Measurements from ENCODE around the gene GPR78.

The GPR78 gene

DNA sequence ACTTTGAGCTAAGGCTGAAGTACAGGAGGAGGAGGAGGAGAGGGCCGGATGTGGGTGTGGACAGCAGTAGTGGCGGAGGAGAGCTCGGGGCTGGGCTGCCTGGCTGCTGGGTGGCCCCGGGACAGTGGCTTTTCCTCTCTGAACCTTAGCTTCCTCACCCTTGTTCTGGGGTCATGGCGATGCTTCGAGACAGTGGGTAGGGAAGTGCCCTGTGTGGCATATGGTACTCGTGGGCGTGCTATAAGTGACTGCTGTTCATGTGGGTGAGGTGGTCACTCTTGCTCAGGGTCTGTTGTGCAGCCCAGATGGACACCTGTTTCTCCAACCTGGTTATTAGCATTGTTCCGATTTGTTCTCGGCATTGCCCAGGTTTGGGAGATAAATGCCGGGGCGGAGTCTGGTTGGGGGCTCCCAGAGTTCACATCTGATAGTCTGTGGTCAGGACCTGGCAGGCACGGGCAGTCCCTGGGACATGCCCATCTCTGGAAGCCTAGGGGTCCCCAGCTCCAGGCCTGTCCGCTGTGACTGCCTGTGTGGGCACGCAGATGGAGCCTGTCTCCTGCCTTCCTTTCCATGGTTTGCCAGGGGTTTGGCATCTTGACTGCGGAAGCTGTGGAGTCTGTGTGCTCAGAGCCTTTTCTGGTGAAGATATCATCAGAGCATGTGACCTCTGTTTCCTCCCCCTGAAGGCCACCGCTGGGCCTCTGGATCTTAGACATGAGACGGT is 7.4 kb downstream of the GPR78 start:
- no peak for DNase-seq

DNA sequence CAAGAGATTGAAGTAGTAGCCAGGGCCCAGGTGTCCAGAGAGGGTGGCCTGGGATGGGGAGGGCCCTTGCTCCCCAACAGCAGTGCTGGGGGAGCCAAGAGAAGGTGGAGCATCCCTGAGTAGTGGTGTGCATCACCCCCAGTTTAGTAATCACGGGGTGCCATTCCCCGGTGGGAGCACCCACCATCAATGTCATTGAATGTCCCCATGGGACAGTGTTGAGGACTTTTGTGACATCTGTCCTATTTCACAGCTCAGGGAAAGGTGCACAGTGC is 7.9 kb downstream of the GPR78 start:
- no peak for DNase-seq

DNA sequence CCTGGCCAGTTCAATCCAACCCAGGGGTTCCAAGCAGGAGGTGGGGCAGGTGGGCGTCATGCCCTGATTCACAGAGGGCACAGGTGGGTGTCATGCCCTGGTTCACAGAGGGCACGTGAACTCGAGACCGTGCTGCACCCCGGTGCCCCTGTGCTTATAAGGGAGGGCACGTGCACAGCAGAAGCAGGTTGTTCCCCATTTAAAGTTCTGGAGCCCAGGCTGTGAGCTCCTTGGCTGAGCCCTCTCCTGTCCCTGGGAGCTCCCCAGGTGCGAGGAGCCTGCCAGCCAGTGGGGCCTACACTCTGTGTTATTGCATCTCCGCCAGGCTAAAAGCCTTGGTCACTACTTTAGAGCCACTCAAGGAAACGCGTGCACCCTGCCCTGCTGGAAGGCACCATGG is 9.1 kb downstream of the GPR78 start:
- DNase-seq, result no peak

DNA sequence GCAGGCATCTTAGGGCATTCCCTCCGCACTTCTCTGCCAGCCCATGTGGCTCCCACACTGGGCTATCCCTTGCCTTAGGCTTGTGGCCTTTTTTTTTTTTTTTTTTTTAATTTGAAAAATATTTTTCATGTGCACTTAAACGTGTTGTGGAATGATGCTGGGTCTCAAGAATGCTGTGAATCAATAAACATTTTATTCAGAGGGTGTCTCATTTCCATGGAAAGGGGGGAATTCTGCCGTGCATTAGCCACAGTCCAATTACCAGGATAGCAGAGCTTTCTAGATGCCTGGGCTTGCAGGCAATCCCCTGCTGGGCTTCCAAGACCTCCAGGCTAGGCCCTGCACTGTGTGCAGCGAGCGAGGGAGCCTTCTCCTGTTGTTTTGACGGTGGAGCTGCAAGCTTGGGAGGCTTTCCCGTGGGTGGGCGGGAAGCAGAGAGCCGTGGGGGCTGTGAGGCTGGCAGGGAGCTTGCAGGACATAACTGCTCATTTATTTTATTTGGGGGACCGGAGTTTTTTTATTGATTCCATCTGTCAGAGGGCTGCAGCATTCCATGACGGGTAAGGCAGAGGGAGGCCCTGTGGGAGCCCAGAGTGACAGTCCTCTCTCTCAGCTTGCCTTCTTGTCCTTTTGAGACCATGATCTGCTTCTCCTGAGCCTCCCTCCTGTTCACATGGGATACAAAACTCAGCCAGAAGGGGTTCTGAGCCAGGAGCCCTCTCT is 9.8 kb downstream of the GPR78 start:
- DNase-seq, result no peak

DNA sequence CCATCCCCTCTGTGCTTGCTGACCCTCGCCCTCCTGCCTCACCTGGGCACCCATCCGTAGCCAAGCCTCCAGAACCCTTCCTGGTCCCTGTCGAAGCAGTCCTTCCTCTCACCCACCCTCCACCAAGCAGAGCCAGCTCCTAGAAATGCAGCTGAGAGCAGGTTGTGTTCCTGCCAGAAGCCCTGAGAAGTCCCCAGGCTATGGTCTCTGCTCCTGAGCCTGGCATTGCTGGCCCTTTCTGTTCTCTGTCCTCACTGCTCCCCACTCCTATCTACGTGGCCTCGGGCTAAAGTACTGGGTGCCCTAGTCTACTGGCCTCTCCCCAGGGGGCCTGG is 10.3 kb downstream of the GPR78 start:
- no peak for DNase-seq

DNA sequence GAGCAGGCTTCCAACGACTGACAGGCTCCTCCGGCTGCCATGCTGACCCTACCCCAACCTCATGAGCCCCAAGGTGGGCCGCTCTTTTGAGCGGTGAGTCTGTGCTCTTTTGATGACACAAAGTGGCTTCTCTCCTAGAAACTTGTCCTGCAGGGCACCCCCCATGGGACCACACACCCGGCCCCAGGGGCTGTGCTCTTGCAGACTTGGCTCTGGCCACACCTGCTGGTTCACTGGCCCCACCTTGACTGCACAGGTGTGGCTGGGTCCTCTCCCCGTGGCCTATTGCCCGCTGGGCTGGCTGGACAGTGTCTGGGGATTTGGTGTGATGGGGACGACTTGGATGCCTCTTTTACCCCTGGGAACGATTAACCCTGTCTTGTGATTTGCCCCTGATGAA is 10.9 kb downstream of the GPR78 start:
- DNase-seq, result no peak

DNA sequence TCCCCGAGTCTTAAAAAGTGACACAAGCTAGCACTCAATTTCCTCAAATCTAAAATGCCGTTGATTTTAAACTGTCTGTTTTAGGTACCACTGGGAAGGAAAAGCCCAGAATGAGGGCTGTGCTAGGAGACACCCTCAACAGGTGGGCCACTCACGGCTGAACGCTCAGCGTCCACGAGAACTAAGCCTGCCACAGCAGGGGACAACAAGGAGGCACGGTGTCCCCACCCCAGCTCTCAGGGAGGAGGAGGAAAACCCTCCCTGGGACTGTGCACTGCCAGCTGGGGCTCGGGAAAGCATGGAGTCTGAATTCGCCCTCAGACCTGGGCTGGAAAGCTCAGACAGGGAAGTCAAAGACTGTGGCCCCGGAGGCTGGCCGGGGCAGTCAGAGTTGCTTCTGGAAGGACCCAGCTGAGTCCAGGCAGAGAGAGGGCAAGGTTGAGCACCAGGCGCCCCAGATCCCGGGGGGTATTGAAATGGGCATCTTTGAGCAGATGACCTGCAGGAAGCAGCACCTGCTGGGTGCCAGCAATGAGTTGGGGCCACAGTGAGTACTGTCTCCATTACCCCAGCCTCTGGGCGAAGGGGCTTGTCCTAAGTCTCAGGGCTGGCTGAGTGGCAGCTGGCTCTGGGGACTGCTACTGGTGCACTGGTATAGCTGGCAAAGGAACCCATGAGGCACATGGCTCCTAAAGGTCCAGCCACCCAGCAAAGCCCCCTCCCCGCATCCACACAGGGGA is 11.6 kb downstream of the GPR78 start:
- DNase-seq, result no peak

DNA sequence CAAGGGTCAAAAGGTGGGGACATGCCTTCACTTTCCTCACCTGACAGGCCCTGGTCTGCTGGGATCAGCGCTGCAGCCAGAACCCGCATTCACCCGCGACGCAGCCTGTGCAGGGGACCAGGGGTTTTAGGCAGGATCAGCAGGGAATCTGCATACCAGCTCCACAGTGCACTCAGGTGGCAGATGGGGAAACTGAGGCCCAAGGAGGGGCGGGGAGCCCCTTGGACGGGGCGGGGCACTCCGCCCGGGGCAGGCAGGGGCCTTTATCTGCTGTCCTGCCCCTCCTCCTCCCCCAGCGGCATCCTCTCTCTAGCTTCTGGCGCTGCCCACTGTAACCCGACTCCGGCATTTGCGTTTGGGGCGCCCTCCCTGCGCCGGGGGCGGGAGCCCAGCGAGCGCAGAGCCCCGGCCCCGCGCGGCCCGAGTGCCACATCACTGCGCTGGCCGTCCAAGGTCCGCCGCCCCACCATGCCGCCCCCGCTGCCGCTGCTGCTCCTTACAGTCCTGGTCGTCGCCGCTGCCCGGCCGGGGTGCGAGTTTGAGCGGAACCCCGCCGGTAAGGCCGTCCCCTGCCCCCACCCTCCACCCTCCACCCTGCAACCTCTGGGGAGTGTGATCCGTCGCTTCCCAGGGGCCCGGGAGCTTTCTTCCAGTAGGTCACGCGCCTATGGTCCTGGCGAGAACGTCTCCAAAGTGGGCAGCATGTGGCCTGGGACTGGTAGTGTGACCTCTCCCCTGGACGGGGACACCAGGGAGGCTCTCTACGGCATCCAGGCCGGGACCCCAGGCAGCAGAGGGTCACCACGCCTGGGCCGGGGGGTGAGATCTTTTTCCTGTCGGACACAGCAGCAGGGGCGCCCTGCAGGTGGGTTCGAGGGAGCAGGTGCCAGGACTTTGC is 12.4 kb downstream of the GPR78 start, which contains the start of gene CPZ:
Gene CPZ (plus strand): TSS at position 400 of the 898 bp plus-strand sequence. CDS start 69 bp downstream, at position 469.
- no peak for DNase-seq

DNA sequence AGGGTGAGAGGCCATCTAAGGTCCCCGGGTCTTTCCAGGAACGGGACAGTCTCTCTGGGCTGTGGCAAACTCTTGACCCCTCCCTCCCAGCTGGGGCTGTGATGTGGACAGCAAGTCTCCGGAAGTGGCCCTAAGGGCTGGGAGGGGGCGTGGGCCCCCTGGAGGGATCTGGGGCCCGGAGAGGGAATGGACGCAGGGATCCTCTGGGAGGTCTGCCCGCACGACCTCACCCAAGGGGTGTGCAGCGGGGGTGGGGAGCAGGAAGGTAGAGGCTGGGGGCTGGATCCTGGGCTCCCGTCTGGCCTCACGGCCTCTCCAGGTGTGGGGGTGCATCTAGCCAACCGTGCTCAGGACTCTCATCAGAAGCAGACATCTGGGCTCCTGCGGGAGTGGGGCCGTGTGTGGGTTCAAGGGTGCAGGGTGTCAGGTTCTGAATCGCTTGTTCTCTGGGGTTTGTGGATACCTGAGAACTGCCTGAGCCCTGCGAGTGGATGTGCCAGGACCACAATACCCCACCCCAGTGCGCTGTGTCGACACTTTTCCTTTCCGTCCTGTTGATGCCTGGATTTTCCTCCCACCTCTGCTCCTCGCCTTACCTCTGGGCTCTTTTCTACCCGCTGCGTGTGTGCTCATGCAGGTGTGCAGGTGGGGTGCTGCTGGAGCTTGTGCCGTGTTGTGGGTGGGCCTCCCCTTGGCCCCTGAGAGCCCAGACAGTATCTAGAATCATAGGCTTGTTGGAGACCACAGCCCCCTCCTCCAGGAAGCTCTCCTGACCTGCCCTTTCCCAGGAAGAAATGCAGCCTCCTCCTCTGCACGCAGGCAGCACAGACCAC is 13.3 kb downstream of the GPR78 start:
- DNase-seq, result no peak

DNA sequence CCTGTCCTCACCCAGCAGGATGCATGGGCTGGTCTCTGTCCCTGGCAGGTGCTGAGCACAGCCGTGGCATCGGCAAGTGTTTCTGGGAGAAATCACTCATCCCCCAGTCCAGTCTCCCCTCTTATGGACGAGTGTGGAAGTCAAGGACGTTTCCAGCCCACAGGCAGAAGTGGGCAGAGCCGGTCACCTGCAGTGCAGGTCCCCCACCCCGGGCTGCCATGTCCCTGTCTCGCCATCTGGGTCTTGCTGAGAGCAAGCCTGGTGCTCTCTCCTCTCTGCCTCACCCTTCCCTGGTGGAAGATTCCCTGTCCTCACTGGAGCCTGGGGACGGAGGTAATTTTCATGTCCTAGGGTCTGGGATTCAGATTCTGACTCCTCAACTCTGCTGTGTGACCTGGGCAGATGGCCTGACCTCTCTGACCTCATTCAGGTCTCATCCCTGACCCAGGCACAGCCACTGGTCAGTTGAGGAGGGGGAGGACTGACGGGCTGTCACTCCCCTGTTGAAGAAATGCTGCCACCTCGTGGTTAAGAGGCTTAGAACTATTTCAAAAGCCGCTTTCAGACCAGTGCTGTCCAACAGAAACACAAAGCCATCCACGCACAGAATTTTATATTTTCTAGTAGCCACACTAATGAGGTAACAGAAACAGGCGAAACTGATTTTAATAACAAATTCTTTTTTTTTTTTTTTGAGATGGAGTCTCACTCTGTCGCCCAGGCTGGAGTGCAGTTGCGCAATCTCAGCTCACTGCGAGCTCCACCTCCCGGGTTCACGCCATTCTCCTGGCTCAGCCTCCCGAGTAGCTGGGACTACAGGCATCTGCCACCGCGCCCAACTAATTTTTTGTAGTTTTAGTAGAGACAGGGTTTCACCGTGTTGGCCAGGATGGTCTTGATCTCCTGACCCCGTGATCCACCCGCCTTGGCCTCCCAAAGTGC is 14.2 kb downstream of the GPR78 start:
- no peak for DNase-seq

DNA sequence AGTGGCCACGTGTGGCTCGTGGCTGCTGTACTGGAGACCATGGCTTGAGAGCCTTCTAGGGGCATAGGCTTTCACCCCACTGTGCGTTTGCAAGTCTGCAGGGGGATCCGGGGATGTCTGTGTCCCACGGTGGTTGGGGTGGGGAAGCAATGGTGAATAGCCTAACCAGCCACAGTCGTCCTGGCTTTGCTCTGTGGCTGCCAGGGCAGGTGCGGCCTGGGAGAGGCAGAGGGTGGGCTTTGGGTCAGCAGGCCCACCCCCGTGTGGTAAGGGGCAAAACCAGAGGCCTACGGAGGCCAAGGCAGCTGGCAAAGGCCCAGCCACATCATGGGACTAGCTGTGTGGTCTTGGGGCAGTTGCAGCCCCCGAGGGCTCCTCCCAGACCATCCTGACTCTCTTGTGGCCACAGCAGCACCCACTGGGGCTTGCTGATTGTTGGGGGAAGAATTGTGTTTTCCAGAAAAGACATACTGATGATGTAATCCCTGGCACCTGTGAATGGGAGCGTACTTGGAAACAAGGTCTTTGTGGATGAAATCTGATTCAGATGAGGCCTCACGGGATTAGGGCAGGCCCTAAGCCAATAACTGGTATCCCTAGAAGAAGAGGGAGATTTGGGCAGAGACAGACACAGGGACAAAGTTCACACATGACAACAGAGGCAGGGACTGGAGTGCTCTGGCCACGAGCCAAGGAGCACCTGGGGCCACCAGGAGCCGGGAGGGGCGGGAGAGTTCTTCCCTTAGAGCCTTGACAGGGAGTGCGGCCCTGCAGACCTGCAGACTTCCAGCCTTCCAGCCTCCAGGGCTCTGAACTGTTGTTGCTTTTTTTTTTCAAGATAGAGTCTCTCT is 15.3 kb downstream of the GPR78 start:
- no peak for DNase-seq

DNA sequence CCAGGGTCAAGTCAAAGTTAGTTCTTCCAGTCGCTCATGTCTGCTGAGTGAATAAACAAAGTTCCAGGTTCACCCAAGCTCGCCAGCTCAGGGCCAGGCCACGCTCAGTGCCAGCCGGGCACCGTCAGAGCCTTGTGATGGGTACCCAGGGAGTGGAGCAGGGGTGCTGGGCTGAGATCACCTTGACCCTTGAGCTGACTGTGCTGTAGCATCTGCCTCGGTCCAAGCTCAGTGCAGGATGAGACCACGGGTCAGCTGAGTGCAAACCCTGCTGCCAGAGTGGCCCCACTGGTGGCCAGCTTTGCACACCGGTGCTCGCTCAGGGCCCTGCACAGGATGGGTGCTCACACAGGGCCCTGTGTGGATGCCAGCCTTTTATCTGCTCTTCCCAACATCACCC is 16.7 kb downstream of the GPR78 start:
- no peak for DNase-seq

DNA sequence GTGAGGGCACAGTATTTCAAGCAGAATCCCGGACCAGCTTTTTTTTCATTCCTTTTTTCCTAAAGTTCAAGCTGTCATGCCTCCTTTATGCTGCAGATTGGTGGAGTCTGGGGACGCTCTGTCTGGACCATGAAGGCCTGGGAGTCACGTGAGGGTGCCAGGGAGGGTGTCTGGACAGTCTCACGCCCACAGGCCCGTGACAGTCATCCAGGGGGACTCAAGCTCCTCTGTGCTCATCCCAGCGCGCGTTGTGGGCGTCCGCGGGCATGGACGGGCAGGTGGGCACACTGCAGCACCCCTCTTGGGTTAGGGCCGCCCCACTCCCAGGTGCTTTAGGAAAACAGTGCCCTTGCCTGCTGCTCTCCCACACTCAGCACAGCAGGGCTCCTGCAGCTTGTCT is 17.1 kb downstream of the GPR78 start:
- no peak for DNase-seq

DNA sequence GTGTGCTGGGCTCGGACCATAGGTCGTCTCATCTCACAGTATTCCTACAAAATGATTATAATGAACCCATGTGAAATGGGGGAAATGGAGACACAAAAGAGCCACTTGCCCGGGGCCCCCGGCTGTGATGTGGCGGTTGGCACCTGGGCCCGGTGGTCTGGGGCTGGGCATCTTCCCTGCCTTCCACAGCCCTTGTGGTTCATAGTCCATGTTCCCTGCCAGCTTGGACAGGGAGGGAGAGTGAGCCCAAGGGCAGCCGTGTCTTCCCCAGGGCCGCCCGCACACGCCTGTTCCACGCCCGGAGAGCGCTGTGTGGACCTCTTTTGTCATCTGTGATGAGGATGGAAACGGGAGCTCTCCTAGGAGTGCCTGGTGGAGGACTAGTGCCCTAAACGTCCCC is 17.6 kb downstream of the GPR78 start:
- no peak for DNase-seq

DNA sequence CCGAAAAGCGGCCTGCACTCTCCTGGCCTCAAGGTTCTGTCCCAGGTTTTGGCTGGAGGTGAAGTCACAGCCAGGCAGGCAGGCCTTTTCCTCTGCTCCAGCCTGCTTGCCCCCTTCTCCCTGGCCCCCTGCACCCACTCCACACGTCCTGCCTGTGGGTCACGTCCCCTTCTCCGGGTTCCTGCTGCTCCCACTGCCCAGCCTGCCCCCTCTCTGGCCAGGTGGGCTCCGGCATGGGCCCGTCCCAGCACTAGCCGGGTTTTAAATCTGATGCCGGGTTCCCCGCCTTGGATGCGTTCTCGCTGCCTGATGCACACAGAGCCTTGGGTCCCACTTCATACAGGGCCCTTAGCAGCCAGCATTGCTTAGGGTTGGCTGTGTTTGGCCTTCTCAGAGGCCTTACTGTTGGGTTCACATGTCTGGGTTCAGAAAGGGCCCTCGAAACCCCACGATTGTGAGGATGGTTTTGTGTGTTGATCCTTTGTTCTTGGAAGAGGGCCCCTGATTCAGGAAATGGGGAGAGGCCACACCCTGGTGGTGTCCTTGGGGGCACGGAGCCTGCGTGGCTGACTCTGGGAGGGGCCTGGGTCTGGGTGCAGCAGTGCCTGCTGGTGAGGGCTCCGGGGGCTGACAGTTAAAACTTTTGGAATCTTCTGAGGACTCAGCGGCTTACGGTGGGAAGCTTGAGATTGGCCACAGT is 18.3 kb downstream of the GPR78 start:
- no peak for DNase-seq

DNA sequence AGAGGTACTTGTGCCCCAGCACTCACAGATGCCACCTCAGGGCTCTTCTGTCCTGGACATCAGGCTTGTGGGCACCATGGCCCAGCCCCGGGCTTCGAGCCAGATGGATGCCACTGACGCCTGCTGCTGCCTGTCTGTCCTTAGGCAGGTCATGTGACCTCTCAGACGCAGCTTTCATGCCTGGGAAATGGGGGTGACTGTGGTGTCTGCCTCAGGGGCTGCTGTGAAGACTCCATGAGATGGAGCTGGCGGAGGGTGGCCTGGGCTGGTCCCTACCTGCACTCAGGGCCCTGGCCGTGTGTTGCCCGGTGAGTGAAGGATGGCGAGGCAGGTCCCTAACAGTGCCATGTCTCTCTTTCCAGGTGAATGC is 18.9 kb downstream of the GPR78 start:
- DNase-seq, result no peak

DNA sequence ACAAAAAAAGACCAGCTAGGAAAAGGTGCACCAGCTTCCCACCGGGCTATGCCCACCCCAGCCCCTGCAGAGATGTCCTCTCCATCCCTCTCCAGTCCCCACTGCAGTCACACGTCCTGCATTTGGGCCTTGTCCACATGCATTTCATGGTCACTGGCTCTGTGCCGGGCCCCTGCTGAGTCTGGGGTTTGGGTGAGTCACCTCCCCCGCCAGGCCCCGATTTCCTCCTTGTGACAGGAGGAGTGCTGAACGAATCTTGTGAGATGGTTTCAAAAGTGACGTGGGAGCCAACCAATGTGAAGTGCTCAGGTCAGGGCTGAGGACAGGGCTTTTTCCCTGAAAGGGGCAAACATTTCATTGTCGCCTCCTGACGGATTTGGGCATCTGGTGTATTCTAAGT is 19.5 kb downstream of the GPR78 start:
- DNase-seq, result no peak

DNA sequence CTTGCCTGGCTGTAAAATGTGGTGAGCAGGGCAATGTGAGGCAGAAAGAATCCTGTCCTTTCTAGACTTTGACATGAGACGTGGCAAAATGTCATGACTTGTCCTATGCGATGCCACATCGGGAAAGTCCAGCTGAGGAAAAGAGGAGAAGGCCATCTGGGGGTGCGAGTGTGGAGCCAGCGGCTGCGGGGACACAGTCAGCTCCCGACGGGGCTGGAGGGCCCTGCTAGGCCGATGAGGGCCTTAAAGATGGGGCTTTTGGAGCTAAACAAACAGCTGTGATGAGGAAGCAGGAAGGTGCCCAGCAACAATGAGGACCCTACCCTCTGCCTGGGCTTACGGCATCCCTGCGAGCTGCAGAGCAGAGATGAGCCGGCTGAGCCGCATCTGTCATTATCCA is 20.1 kb downstream of the GPR78 start:
- DNase-seq, result no peak

DNA sequence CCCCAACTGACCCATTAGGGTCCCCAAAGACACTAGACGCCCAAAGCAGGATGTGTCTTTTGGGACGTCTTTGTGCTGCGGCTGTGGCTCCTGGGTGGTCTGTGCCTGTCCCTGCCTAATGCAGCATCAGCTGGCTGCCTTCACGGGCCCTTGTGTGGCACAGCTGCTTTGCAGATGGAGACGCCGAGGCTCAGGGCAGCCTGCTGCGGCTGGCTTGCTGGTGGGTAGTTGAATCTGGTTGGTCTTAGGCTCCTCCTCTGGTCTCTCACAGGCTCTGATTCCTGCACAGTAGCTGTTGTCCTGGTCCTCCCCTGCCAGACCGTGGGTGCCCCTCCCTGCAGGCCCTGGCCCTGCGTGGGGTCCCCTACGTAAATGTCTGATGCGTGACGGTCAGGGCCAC is 20.5 kb downstream of the GPR78 start:
- DNase-seq, result no peak

DNA sequence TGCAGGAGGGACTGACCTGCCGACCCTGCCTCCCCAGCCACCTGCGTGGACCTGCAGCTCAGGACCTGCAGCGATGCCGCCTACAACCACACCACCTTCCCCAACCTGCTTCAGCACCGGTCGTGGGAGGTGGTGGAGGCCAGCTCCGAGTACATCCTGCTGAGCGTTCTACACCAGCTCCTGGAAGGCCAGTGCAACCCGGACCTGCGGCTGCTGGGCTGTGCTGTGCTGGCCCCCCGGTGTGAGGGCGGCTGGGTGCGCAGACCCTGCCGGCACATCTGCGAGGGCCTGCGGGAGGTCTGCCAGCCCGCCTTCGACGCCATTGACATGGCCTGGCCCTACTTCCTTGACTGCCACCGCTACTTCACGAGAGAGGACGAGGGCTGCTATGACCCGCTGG is 20.9 kb downstream of the GPR78 start:
- DNase-seq, result no peak
